ENCODE measurements around the gene EHMT1.

GRCh38 chr9:137760426-137760825 lies 141.6 kb downstream of the EHMT1 start:
- TF ChIP-seq NPAS2 (CRISPR knock-in tag; IDR thresholded peaks at IDR 0.05; ENCODE audit: borderline replicate concordance), result no peak
- TF ChIP-seq CTCF (IDR thresholded peaks at IDR 0.05), result no peak

Data from A549 (cell line).